Raji (cell line): Measurements from ENCODE around the gene MORN5.

Source experiments
- POLR2A ChIP-seq: IDR thresholded peaks from 2 replicates; pipeline ENCODE4 v1.6.1; 2011; ENCODE audit warnings: low read depth, low read length, control low read depth; ENCODE audit not compliant: insufficient read depth

The MORN5 gene

GRCh38 chr9:122190597-122191381 lies 31.1 kb downstream of the MORN5 start:
- TF ChIP-seq POLR2A: no peak

GRCh38 chr9:122191584-122191983 lies 31.9 kb downstream of the MORN5 start:
- TF ChIP-seq POLR2A: no peak

DNA sequence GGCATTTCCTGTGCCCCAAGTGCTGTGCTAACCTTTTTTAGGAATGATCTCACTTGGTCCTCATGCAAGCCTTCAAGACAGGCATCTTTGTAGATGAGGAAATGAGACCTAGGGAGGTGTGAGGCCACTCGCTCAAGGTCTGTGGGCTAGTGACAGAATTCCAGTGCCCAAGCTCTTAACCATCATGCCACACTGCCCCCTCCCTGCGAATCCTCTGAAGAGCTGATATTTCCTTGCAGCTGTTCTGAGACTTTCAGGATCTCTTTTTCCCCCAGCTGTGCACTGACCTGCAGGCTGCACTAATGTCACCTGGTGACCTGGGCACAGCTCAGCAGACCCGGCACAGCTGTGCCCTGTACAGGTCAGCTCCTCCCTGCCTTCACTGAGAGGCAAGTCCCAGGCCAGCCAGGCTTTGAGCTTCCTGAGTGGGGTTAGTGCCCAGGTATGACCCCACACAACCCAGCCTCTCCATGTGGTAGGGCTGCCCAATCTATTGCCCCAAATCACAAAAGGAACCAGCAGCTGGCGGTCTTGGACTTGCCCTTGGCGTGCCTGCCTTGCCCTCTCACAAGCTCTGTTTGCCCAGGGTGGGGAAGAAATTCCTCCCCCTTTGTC lies 32.7 kb downstream of the MORN5 start:
- TF ChIP-seq POLR2A: no peak

DNA sequence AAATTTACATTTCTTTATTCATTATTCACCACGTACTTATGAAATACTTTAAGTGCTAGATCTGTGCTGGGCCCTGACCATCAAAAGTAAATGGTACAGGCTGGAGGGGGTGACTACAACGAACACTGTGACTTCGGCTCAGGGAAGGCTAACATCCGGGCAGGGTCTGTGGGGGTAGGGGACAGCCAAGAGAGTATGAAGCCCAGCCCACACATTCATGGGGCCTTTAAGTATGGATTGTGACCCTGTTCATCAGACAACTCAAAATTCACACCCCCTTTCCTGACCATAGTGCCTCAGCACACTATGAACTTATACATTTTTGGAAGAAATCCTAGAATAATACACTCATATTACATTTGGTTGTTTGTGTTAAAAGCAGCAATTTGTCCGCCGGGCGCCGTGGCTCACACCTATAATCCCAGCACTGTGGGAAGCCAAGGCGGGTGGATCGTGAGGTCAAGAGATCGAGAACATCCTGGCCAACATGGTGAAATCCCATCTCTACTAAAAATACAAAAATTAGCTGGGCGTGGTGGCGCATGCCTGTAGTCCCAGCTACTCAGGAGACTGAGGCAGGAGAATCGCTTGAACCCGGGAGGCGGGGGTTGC lies 33.3 kb downstream of the MORN5 start:
- TF ChIP-seq POLR2A: no peak

GRCh38 chr9:122193651-122194050 lies 33.9 kb downstream of the MORN5 start:
- TF ChIP-seq POLR2A: no peak

DNA sequence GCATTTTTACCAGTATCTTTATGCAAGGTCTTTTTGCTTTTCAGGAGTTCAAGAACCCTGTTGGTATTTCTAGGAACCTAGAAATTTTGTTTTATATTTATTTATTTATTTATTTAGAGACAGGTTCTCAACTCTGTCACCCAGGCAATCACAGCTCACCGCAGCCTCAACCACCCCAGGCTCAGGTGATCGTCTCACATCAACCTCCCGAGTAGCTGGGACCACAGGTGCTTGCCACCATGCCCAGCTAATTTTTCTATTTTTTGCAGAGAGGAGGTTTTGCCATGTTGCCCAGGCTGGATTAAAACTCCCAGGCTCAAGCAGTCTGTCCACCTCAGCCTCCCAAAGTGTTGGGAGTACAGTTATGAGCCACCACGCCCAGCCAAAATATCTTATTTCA lies 36.2 kb downstream of the MORN5 start:
- no peak for TF ChIP-seq POLR2A

DNA sequence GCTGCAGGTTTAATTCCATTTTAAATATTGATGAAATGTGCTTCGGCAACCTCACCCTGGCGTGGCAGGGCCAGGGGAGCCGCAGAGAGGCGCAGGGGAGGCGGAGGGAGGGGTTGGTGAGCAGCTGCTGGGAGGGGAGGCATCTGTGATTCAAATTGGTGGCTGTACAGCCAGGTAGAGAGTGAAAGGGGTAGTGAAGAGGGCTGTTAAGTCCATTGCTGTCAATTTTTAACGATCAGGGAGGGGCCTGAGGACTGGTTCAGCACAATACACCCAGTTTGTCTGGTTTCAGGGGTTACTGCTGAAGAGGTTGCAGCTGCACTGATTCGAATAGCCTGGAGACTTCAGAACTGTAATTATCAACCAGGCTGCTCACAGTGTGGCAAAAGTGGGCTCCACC lies 37.7 kb downstream of the MORN5 start:
- TF ChIP-seq POLR2A: no peak

- no peak for TF ChIP-seq POLR2A
Observed at GRCh38 chr9:122197882-122198281, 38.2 kb downstream of the MORN5 start.

DNA sequence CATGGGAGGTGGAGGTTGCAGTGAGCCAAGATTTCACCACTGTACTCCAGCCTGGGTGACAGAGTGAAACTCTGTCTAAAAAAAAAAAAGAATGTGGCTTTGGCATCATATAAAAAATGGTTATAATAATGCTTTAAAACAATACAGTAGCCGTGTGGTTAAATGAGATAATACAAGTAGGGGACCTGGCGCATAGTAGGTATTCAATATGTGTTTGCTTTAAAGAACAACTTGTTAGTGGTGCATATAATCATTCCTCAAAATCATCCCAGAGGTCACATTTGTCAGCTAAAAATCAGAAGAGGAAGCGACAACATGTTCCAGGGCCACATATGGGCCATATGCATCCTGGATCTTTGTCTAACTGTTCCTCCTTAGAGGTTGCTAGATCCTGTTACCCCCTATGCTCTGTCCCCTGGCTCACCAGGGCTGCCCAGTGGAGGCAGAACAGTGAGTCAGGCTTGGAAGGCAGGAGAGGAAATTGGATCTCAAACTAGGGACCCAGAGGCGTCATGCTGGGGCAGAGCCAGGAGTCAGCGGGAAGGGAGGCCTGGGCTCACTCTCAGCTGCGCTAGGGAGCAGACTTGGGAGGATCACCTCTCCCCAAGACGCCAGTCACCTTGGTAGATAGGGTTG lies 41.4 kb downstream of the MORN5 start:
- no peak for TF ChIP-seq POLR2A

DNA sequence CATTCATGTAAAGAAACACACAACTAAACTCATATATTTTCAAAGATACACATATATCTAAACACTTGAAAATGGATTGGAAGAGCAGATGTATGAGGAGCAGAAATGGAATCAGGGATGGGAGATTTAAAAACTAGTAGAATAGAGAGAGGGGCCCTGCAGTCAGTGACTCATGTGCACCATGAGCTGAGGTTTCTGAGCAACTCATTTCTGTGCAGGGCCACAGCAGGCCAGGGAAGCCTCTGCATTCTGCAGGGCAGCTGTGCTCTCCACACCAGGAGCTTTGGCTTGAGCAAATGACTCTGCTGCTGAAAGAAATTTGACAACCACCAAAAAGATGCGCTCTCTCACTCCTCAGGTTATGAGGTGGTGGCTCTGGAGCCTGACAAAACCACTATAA lies 41.9 kb downstream of the MORN5 start:
- no peak for TF ChIP-seq POLR2A

GRCh38 chr9:122202111-122202510 lies 42.4 kb downstream of the MORN5 start:
- no peak for TF ChIP-seq POLR2A

- no peak for TF ChIP-seq POLR2A
Observed at GRCh38 chr9:122204055-122204454, 44.3 kb downstream of the MORN5 start.

DNA sequence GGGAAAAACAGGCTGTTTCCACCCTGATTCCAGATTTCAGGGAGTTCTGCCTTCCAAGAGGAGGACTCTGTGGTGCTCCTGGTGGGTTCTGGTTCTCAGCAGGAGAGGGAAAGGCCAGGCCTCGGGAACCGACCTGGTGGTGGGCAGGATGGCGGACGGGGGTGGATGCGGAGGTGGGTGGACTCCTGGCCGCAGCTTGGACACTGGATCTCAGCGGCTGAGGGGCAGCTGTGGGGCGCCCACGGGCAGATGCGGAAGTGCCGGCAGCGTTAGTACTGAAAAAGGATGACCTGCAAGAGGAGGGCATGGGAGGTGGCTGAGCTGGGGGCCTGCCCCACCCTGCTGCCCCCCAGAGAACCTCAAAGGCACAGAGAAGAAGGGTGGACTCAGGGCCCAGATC lies 44.8 kb downstream of the MORN5 start:
- TF ChIP-seq POLR2A: no peak

DNA sequence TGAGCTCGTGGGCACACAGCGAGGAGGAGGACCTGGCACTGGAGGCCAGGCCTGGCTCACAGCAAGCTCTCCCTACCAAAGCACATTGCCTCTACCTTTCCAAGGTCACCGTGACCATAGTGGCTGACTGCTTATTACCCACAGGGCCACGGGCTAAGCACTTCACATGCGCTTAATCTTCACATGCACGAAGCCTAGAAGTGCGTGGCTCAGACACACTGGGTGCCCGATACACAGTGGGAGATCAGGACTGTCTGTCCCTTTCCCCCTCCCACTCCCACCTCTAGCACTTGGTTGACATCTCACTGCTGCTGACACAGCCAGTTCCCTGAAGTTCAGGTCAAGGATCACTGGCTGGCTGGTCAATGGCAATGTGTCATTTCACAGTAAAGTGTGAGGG lies 45.5 kb downstream of the MORN5 start:
- no peak for TF ChIP-seq POLR2A

DNA sequence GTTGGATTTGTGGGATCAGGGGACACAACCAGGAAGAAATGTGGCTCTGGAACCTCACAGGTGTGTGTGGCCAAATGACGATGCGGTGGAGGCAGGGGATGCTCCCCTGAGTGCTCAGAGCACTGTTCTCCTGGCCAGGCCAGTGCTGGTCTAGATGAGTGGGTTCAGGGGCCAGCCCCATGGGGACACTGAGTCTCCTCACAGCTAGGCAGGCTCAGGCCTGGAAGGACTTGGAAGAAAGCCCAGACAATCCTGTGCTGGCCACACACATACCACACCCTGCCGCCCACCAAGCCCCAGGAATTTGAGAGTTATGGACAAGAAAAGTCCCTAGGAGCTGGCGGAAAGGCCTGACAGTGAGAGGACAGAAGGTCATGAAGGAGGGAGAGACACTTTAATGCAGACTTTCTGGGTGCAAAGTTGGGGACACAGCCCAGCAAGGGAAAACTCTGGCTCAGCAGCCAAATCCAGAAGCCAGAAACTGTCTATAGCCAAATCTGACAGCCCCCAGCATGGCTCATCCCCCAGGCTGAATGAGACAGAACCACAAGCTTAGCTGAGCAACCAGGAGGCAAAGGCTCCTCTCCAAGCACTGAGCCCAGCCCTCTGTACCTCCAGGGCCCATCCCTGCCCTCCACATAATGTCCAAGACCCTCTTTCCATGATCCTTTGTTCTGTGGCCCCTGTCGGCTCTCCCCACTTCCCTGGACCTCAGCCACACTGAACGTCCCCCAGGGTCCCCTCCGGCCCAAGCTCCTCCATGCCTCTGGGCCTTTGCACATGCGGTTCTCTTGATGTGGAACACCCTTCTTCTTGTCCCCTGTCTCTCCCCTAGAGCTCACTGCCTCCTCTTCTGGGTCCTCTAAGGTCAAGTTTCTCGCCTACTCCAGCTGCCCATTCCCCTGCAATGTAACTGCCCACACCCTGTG lies 46.7 kb downstream of the MORN5 start:
- TF ChIP-seq POLR2A: no peak
